BLaER1 treated with 17β-estradiol and CSF1 and Interleukin-3, amounts not matched to agents 10 nM and 100 nM (cell line): ENCODE results near the gene EFR3B.

ENCODE experiments used
- H3K27ac ChIP-seq, 11 experiments: shearing (Covaris generic); formaldehyde crosslinking; 2 replicates each; pipeline ENCODE4 v1.8.1; 2022
- H3K27me3 ChIP-seq, 11 experiments: shearing (Covaris generic); formaldehyde crosslinking; 2 replicates each; pipeline ENCODE4 v1.8.1; 2022
- H3K36me3 ChIP-seq, 11 experiments: shearing (Covaris generic); formaldehyde crosslinking; 2 replicates each; pipeline ENCODE4 v1.8.1; 2022
- H3K4me1 ChIP-seq, 10 experiments: shearing (Covaris generic); formaldehyde crosslinking; 2 replicates each; pipeline ENCODE4 v1.8.1; 2022
- H3K4me2 ChIP-seq, 11 experiments: shearing (Covaris generic); formaldehyde crosslinking; 2 replicates each; pipeline ENCODE4 v1.8.1; 2022
- H3K4me3 ChIP-seq, 10 experiments: shearing (Covaris generic); formaldehyde crosslinking; 2 replicates each; pipeline ENCODE4 v1.8.1; 2022
- H3K9ac ChIP-seq, 11 experiments: shearing (Covaris generic); formaldehyde crosslinking; 2 replicates each; pipeline ENCODE4 v1.8.1; 2022
- H3K9me3 ChIP-seq, 11 experiments: shearing (Covaris generic); formaldehyde crosslinking; replicated peaks in 1 of 11; 2 replicates each; pipeline ENCODE4 v1.8.1; 2022
- H4K20me1 ChIP-seq, 11 experiments: shearing (Covaris generic); formaldehyde crosslinking; 2 replicates each; pipeline ENCODE4 v1.8.1; 2022
- Cebpa-rat ChIP-seq, 11 experiments: shearing (Covaris generic); IDR thresholded peaks; 2 replicates each; pipeline ENCODE4 v1.8.1; 2022

EFR3B gene

GRCh38 chr2:25104736-25105135 is 62.9 kb downstream of the EFR3B start:
- no peaks in the 10 kb centered on the region for H3K36me3 ChIP-seq
- no peaks in the 10 kb centered on the region for H4K20me1 ChIP-seq
- no peaks in the 10 kb centered on the region for H3K27me3 ChIP-seq
- no peak for TF ChIP-seq Cebpa-rat (IDR thresholded peaks at IDR 0.05)
- no peak overlapping the region for H3K27ac ChIP-seq
- H3K4me3 ChIP-seq: no peak overlapping the region
- peak overlapping the region in 5 of 11 experiments; percentile 56 to 79 (median 71); a peak in 7 of 22 replicates for H3K4me2 ChIP-seq
- no peak overlapping the region for H3K9ac ChIP-seq
- peaks cover 0 to 26% (median 16%) of the 10 kb centered on the region in 10 experiments; a peak in 15 of 20 replicates for H3K4me1 ChIP-seq
- H3K9me3 ChIP-seq: no peaks in the 10 kb centered on the region

- TF ChIP-seq Cebpa-rat (IDR thresholded peaks at IDR 0.05): no peak
- H3K27me3 ChIP-seq: no peaks in the 10 kb centered on the region
- H4K20me1 ChIP-seq: no peaks in the 10 kb centered on the region
- no peaks in the 10 kb centered on the region for H3K36me3 ChIP-seq
- H3K27ac ChIP-seq: no peak overlapping the region
- peak overlapping the region in 9 of 11 experiments; percentile 1 to 79 (median 63); a peak in 18 of 22 replicates for H3K4me2 ChIP-seq
- peaks cover 0 to 34% (median 24%) of the 10 kb centered on the region in 10 experiments; a peak in 16 of 20 replicates for H3K4me1 ChIP-seq
- H3K4me3 ChIP-seq: no peak overlapping the region
- H3K9me3 ChIP-seq: no peaks in the 10 kb centered on the region
- 0 out of 22 replicates have a peak overlapping the region, but pooled peaks of 2 of the 11 experiments have one; percentile 7 to 27 for H3K9ac ChIP-seq
Measured at GRCh38 chr2:25105336-25106085, 63.6 kb downstream of the EFR3B start.

- no peaks in the 10 kb centered on the region for H3K36me3 ChIP-seq
- no peak for TF ChIP-seq Cebpa-rat (IDR thresholded peaks at IDR 0.05)
Measured at GRCh38 chr2:25109822-25110221, 67.9 kb downstream of the EFR3B start.

GRCh38 chr2:25112113-25112512 is 70.2 kb downstream of the EFR3B start:
- TF ChIP-seq Cebpa-rat (IDR thresholded peaks at IDR 0.05): no peak
- Histone ChIP-seq H3K36me3 (no peaks in the 10 kb centered on the region), H3K4me1 (peaks cover 0 to 38% (median 34%) of the 10 kb centered on the region in 10 experiments; a peak in 17 of 20 replicates), H3K27ac (no peak overlapping the region), H3K9ac (0 out of 22 replicates have a peak overlapping the region, but pooled peaks of 1 of the 11 experiments have one; percentile 0), H4K20me1 (no peaks in the 10 kb centered on the region), H3K4me2 (peak overlapping the region in 9 of 11 experiments; percentile 36 to 84 (median 76); a peak in 18 of 22 replicates), H3K4me3 (no peak overlapping the region), H3K27me3 (no peaks in the 10 kb centered on the region), H3K9me3 (no peaks in the 10 kb centered on the region)

More at GRCh38 chr2:25109822-25110221, 67.9 kb downstream of the EFR3B start:
- peaks cover 0 to 57% (median 49%) of the 10 kb centered on the region in 10 experiments; a peak in 17 of 20 replicates for H3K4me1 ChIP-seq
- H3K9ac ChIP-seq: no peak overlapping the region
- no peak overlapping the region for H3K27ac ChIP-seq
- H3K4me2 ChIP-seq: peak overlapping the region in 9 of 11 experiments; percentile 27 to 84 (median 58); a peak in 17 of 22 replicates
- no peaks in the 10 kb centered on the region for H3K27me3 ChIP-seq
- H3K9me3 ChIP-seq: no peaks in the 10 kb centered on the region
- no peak overlapping the region for H3K4me3 ChIP-seq
- H4K20me1 ChIP-seq: no peaks in the 10 kb centered on the region

GRCh38 chr2:25115249-25115883 is 73.5 kb downstream of the EFR3B start:
- Histone ChIP-seq H3K27me3 (no peaks in the 10 kb centered on the region), H3K4me2 (no peak overlapping the region), H4K20me1 (no peaks in the 10 kb centered on the region), H3K4me1 (peaks cover 0 to 29% (median 25%) of the 10 kb centered on the region in 10 experiments; a peak in 17 of 20 replicates), H3K36me3 (no peaks in the 10 kb centered on the region), H3K27ac (no peak overlapping the region), H3K9me3 (no peaks in the 10 kb centered on the region), H3K9ac (no peak overlapping the region), H3K4me3 (no peak overlapping the region)
- TF ChIP-seq Cebpa-rat (IDR thresholded peaks at IDR 0.05): no peak

GRCh38 chr2:25115902-25116301 is 74.0 kb downstream of the EFR3B start:
- H3K36me3 ChIP-seq: no peaks in the 10 kb centered on the region
- TF ChIP-seq Cebpa-rat (IDR thresholded peaks at IDR 0.05): no peak
- no peak overlapping the region for H3K9ac ChIP-seq
- no peaks in the 10 kb centered on the region for H3K27me3 ChIP-seq
- H3K4me1 ChIP-seq: peaks cover 0 to 24% (median 21%) of the 10 kb centered on the region in 10 experiments; a peak in 17 of 20 replicates
- H3K4me3 ChIP-seq: no peak overlapping the region
- no peak overlapping the region for H3K4me2 ChIP-seq
- no peaks in the 10 kb centered on the region for H4K20me1 ChIP-seq
- H3K27ac ChIP-seq: no peak overlapping the region
- no peaks in the 10 kb centered on the region for H3K9me3 ChIP-seq

GRCh38 chr2:25116956-25117355 is 75.1 kb downstream of the EFR3B start:
- Histone ChIP-seq H3K4me3 (no peak overlapping the region), H4K20me1 (no peaks in the 10 kb centered on the region), H3K4me2 (no peak overlapping the region), H3K4me1 (peaks cover 0 to 13% (median 10%) of the 10 kb centered on the region in 10 experiments; a peak in 16 of 20 replicates), H3K36me3 (no peaks in the 10 kb centered on the region), H3K9ac (no peak overlapping the region), H3K9me3 (no peaks in the 10 kb centered on the region), H3K27ac (no peak overlapping the region), H3K27me3 (no peaks in the 10 kb centered on the region)
- no peak for TF ChIP-seq Cebpa-rat (IDR thresholded peaks at IDR 0.05)

- no peaks in the 10 kb centered on the region for H3K36me3 ChIP-seq
- no peak for TF ChIP-seq Cebpa-rat (IDR thresholded peaks at IDR 0.05)
- H3K27me3 ChIP-seq: no peaks in the 10 kb centered on the region
- H3K9ac ChIP-seq: no peak overlapping the region
- H3K4me1 ChIP-seq: peaks cover 11 to 19% (median 12%) of the 10 kb centered on the region in 10 experiments
- no peaks in the 10 kb centered on the region for H4K20me1 ChIP-seq
- H3K4me3 ChIP-seq: no peak overlapping the region
- H3K27ac ChIP-seq: no peak overlapping the region
- no peaks in the 10 kb centered on the region for H3K9me3 ChIP-seq
- no peak overlapping the region for H3K4me2 ChIP-seq
Measured at GRCh38 chr2:25119263-25119662, 77.4 kb downstream of the EFR3B start.

- Histone ChIP-seq H3K36me3 (no peaks in the 10 kb centered on the region), H3K9ac (no peak overlapping the region), H3K4me1 (peaks cover 17 to 44% (median 33%) of the 10 kb centered on the region in 10 experiments), H3K27me3 (no peaks in the 10 kb centered on the region), H3K9me3 (no peaks in the 10 kb centered on the region), H3K27ac (no peak overlapping the region), H3K4me2 (no peak overlapping the region), H4K20me1 (no peaks in the 10 kb centered on the region), H3K4me3 (no peak overlapping the region)
- no peak for TF ChIP-seq Cebpa-rat (IDR thresholded peaks at IDR 0.05)
Measured at GRCh38 chr2:25122367-25122766, 80.5 kb downstream of the EFR3B start.
